Heart right ventricle (tissue), 16 donors: Measurements from ENCODE around the gene LINC01488. TPM values are rescaled to one million over a fixed set of nuclear protein-coding genes. Genes with fewer than 3 reads are reported as not detected.

ENCODE experiments used
- ATAC-seq, 8 donors: fragments of 200-7000 bp; cut with Tn5 transposase; one replicate each; pipeline ENCODE4 v1.9.1; 2020; ENCODE audit warnings: mild to moderate bottlenecking in 8 of 8, moderate library complexity in 8 of 8, moderate number of reproducible peaks in 1 of 8
- DNase-seq, 2 donors: peaks; one replicate each; pipeline ENCODE4 v3.0.0-alpha.2; 2020
- H3K27ac ChIP-seq, 10 donors: fragments of 200-600 bp; sonication (generic) in 2 of 10; one replicate each; pipeline versions ENCODE4 v1.5.0 to v1.8.0; 2020 to 2022; ENCODE audit warnings: mild to moderate bottlenecking in 3 of 10
- H3K27me3 ChIP-seq, 7 donors: fragments of 200-600 bp; one replicate each; pipeline ENCODE4 v1.8.0; 2021 to 2022; ENCODE audit warnings: mild to moderate bottlenecking in 2 of 7
- H3K36me3 ChIP-seq, 9 donors: fragments of 200-600 bp; sonication (generic) in 1 of 9; one replicate each; pipeline versions ENCODE4 v1.5.0 to v1.8.0; 2020 to 2022; ENCODE audit warnings: mild to moderate bottlenecking in 2 of 9
- H3K4me1 ChIP-seq, 9 donors: fragments of 200-600 bp; sonication (generic) in 1 of 9; one replicate each; pipeline versions ENCODE4 v1.5.0 to v1.8.0; 2020 to 2022; ENCODE audit warnings: mild to moderate bottlenecking in 4 of 9
- H3K4me3 ChIP-seq, 10 donors: fragments of 200-600 bp; sonication (generic) in 2 of 10; one replicate each; pipeline versions ENCODE4 v1.5.0 to v1.8.0; 2020 to 2022; ENCODE audit warnings: mild to moderate bottlenecking in 7 of 10, moderate library complexity in 2 of 10
- H3K9me3 ChIP-seq, 11 donors: fragments of 200-600 bp in 10 of 11; sonication (generic) in 2 of 11; one replicate each; pipeline versions ENCODE4 v1.5.0 to v1.8.0; 2013 to 2022; ENCODE audit warnings: mild to moderate bottlenecking in 2 of 11, control low read depth in 1 of 11, moderate library complexity in 1 of 11
- CTCF ChIP-seq, 9 donors: fragments of 200-600 bp; sonication (generic) in 2 of 9; IDR thresholded peaks; one replicate each; pipeline versions ENCODE4 v1.5.0 to v1.8.0; 2021 to 2022; ENCODE audit warnings: antibody characterized with exemption in 9 of 9, mild to moderate bottlenecking in 5 of 9, moderate library complexity in 1 of 9
- WGBS, 2 donors: extraction: QIAGEN DNeasy Blood & Tissue Kit; methylation state at CpG; one replicate each; pipeline ENCODE4 v1.1.7; 2013; ENCODE audit warnings: inconsistent platforms in 1 of 2; 5-methylcytosine and 5-hydroxymethylcytosine counted together
- intact Hi-C, 10 donors: fragments of 100-400 bp; cut with DNase I; formaldehyde crosslinking; loops; one replicate each; pipeline versions ENCODE4 v1.11.1 to v1.14.2; 2022
- polyA plus RNA-seq, 2 donors: library from polyadenylated mRNA; stranded (reverse); fragments of 200-250 nt; gene quantifications; one replicate each; pipeline ENCODE4 v1.2.3, GENCODE V29; 2013
- total RNA-seq, 10 donors: library from RNA; stranded (reverse); fragmentation: NEBNext Ultra II Directional in 3 of 10; extraction: Animal tissue kit (Norgen Biotek cat#: 25700) in 3 of 10; gene quantifications; one replicate each; pipeline versions ENCODE4 v1.2.1 to v1.2.4, GENCODE V29; 2021 to 2023
- donor health status: Arrhythmogenic right ventricular cardiomyopathy.
- donor health status: ischemic (EF 13 %, LVEDD 7.1; RV severe dilation, severe dysfunction).
- donor health status: healthy with polysubstance abuse.
- donor health status: DM: no; HTN: yes; CAD: no.
- donor health status: DM: no; HTN: no; CAD: no.
- donor health status: ischemic (EF 25% LVEDD 6.9; RV normal size, moderate dysfunction).
- donor health status: ischemic (EF 25% LVEDD 5.7; RV mildly dilated, moderate dysfunction).
- donor health status: healthy.
- donor health status: DM: yes; HTN: yes; CAD: no.
- donor health status: Ischemic cardiomyopathy.
- donor health status: ischemic (EF 35%, LVEDD 5.7; RV mildly dilated, moderate dysfunction).
- donor health status: nonischemic (EF 11% LVEDD 7.7; RV severe dilation, severe dysfunction).
- donor health status: DM: yes; HTN: yes; CAD: no.
- donor health status: PGD.
- donor health status: ischemic (EF 29% LVEDD 5.4; RV normal size, mild dysfunction).
- donor health status: nonischemic (EF 23%, LVEDD 6.1; RV moderate dilation, normal function).

The LINC01488 gene
- total and polyA plus RNA-seq, 12 donors = 0.03 to 0.59 (median 0.15) TPM; not detected in 4

GRCh38 chr11:69465236-69466000 lies 16.0 kb upstream of the LINC01488 start:
- no peak for TF ChIP-seq CTCF (IDR thresholded peaks at IDR 0.05)
- Histone ChIP-seq H3K27me3 (no peaks in the 10 kb centered on the region), H3K4me1 (peaks cover 14 to 44% (median 18%) of the 10 kb centered on the region in 9 donors), H3K36me3 (no peaks in the 10 kb centered on the region), H3K27ac (no peak overlapping the region), H3K4me3 (no peak overlapping the region), H3K9me3 (peaks cover 0 to 13% (median 6%) of the 10 kb centered on the region in 11 donors)
- DNase-seq (no peak), ATAC-seq (no peak)
- intact Hi-C loops = no loop called here
- 86 to 88% methylated on average over 17 of the region's 17 CpGs for WGBS, 2 donors

DNA sequence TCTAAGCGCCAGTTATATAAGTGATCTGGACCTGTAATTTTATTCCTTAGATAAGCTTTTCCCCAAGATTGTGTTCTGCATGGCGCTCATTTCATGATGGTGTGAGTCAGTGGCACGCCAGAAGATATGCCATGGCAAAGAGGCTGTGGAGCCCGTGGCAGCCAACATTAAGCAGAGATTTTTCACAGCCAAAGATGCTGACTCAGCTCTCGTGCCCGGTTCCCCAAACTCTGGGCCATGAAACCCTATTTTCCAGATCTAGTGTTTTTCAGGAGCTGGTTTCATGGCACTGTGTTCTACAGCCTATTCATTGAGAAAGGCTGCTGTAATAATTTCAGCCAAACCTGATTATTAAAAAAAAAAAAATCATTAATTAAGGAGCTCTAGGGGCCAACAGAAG lies 15.4 kb upstream of the LINC01488 start:
- Histone ChIP-seq H3K4me1 (peaks cover 14 to 47% (median 18%) of the 10 kb centered on the region in 9 donors), H3K9me3 (peaks cover 0 to 7% (median 3%) of the 10 kb centered on the region in 11 donors), H3K4me3 (no peak overlapping the region), H3K27ac (no peak overlapping the region), H3K27me3 (no peaks in the 10 kb centered on the region), H3K36me3 (no peaks in the 10 kb centered on the region)
- intact Hi-C loops = no loop called here
- no peak for TF ChIP-seq CTCF (IDR thresholded peaks at IDR 0.05)
- ATAC-seq = no peak
- no peak for DNase-seq
- WGBS, 2 donors = 87 to 93% methylated on average over 6 of the region's 6 CpGs

- no peak for ATAC-seq
- intact Hi-C loops = no loop called here
- peaks cover 12 to 58% (median 20%) of the 10 kb centered on the region in 9 donors for H3K4me1 ChIP-seq
- 69 to 83% methylated on average over 4 of the region's 4 CpGs for WGBS, 2 donors
- no peaks in the 10 kb centered on the region for H3K27me3 ChIP-seq
- H3K9me3 ChIP-seq = no peaks in the 10 kb centered on the region
- no peak for TF ChIP-seq CTCF (IDR thresholded peaks at IDR 0.05)
- no peak for DNase-seq
- no peaks in the 10 kb centered on the region for H3K36me3 ChIP-seq
- peak overlapping the region in 1 of 10 donors; percentile 53 for H3K27ac ChIP-seq
- no peak overlapping the region for H3K4me3 ChIP-seq
Measured at GRCh38 chr11:69467196-69467595, 14.3 kb upstream of the LINC01488 start.

DNA sequence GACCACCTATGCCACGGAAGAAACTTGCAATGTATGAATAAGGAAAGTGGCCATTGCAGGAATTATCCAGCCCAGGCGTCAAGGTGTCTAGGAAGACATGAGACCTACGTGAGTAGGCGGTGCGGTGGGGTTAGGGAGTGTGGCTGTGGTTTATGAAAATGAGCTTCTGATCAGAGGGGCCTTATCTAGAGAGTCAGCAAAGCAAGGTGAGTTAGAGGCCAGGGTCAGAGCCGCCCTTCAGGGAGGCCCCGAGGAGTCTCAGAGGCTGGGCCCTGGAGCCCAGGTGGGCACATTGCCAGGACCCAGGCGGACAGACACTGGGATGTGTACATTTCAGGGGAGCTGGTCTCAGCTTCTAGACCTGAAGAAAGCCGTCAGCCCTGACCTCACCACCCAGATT lies 13.8 kb upstream of the LINC01488 start:
- ATAC-seq = no peak
- no peaks in the 10 kb centered on the region for H3K27me3 ChIP-seq
- TF ChIP-seq CTCF (IDR thresholded peaks at IDR 0.05) = no peak
- WGBS, 2 donors = 78% methylated on average over 9 of the region's 9 CpGs
- intact Hi-C loops = no loop called here
- no peaks in the 10 kb centered on the region for H3K9me3 ChIP-seq
- peaks cover 12 to 55% (median 20%) of the 10 kb centered on the region in 9 donors for H3K4me1 ChIP-seq
- peak overlapping the region in 2 of 10 donors; percentile 13 to 53 for H3K27ac ChIP-seq
- no peaks in the 10 kb centered on the region for H3K36me3 ChIP-seq
- no peak for DNase-seq
- no peak overlapping the region for H3K4me3 ChIP-seq
